ENCODE measurements around the gene PLA2G2C. TPM values are rescaled to one million over a fixed set of nuclear protein-coding genes. Genes with fewer than 3 reads are reported as not detected.

The PLA2G2C gene
- total and polyA plus RNA-seq, 2 of the 13 experiments (the other 11 are each of a cell fraction or from before 2014, with no cell fraction given) = not detected

GRCh38 chr1:20152599-20152930, 33.8 kb downstream of the PLA2G2C start (continued):
- no peak for TF ChIP-seq PRDM15 (CRISPR knock-in tag; IDR thresholded peaks at IDR 0.05)

GRCh38 chr1:20151906-20152598, 34.3 kb downstream of the PLA2G2C start:
- WGBS (ENCODE audit: low lambda C conversion rate) = 54% methylated on average over 6 of the region's 29 CpGs
- Histone ChIP-seq H3K36me3 (replicated peaks in 1 of 2; ENCODE audit: control insufficient read depth in 1 of 2, insufficient read depth in 2 of 2, low read length in 2 of 2) (no peaks in the 10 kb centered on the region), H3K4me3 (replicated peaks in 1 of 3; ENCODE audit: insufficient read depth in 1 of 3, low read depth in 2 of 3, low read length in 3 of 3) (peak overlapping the region in 1 of 3 experiments; percentile 54; a peak in 1 of 6 replicates), H2AFZ (ENCODE audit: low read length) (no peak overlapping the region), H3K4me1 (ENCODE audit: insufficient read depth, low read length) (peaks cover 17% of the 10 kb centered on the region), H3K79me2 (ENCODE audit: insufficient read depth, low read length) (no peaks in the 10 kb centered on the region), H3K9ac (ENCODE audit: insufficient read depth, low read depth, low read length) (0 out of 2 replicates have a peak overlapping the region, but pooled peaks have one; percentile 41), H3K27me3 (ENCODE audit: control insufficient read depth in 1 of 2, insufficient read depth in 2 of 2, low read length in 2 of 2) (peaks cover 0 to 1% of the 10 kb centered on the region in 2 experiments; a peak in 1 of 5 replicates), H3K9me3 (ENCODE audit: low read length) (no peaks in the 10 kb centered on the region), H3K27ac (ENCODE audit: extremely low read length, insufficient read depth, low read length) (no peak overlapping the region), H4K20me1 (ENCODE audit: insufficient read depth, low read length) (no peaks in the 10 kb centered on the region), H3K4me2 (ENCODE audit: low read depth, low read length) (peak overlapping the region; percentile 71)
- peak; percentile 60 for DNase-seq (ENCODE audit: low spot score)
- intact Hi-C loops (cut with micrococcal nuclease; ENCODE audit: unreplicated experiment) (loop anchor here (1.0 kb wide), 2 partner anchors 177 to 234 kb away; no protein-coding TSS in a partner anchor), in situ Hi-C loops (cut with HindIII; ENCODE audit: extremely low pct_ligation_motif_present, low pct_unique_long_range_greater_than_20kb) (loop anchor here (5.0 kb wide), 2 partner anchors 180 to 230 kb away; partner anchors contain the start of gene PLA2G2E)
- BruUV-seq (replicated peaks) = no TSS peak
- CTCF ChIA-PET (ENCODE audit: low intra/inter-chr PET ratio, low total read pairs) = interaction anchor here (0.7 to 3.6 kb wide), 3 partner anchors 177 to 234 kb away, joined by 3 to 30 read pairs (median 15); no protein-coding TSS in a partner anchor
- FAIRE-seq = no peak
- ATAC-seq = peak; percentile 92
- POLR2A ChIA-PET = interaction anchor here (1.3 kb wide), 1 partner anchor 177 kb away, joined by 11 read pairs; no protein-coding TSS in a partner anchor
- TF ChIP-seq SOX6 (IDR thresholded peaks at IDR 0.05) (no peak), SOX6 (CRISPR knock-in tag; IDR thresholded peaks at IDR 0.05) (peak; percentile 29; the same call in 1 of the 2 replicates), HMGXB4 (CRISPR knock-in tag; IDR thresholded peaks at IDR 0.05; ENCODE audit: borderline replicate concordance in 1 of 2, low read depth in 1 of 2) (0 out of 4 replicates have a peak, but pooled peaks of 1 of the 2 experiments have one; percentile 41), ZNF256 (CRISPR knock-in tag; conservative IDR thresholded peaks at IDR 0.05) (no peak), MAF1 (CRISPR knock-in tag; IDR thresholded peaks at IDR 0.05; ENCODE audit: borderline replicate concordance) (0 out of 2 replicates have a peak, but pooled peaks have one; percentile 41), HHEX (CRISPR knock-in tag; IDR thresholded peaks at IDR 0.05) (no peak), ZNF768 (CRISPR knock-in tag; IDR thresholded peaks at IDR 0.05) (peak; percentile 45; the same call in 1 of the 2 replicates), NR2F2 (IDR thresholded peaks at IDR 0.05; ENCODE audit: borderline replicate concordance, low read depth) (no peak), ZBTB20 (CRISPR knock-in tag; IDR thresholded peaks at IDR 0.05; ENCODE audit: borderline replicate concordance, low read depth) (no peak), ZSCAN12 (CRISPR knock-in tag; IDR thresholded peaks at IDR 0.05) (no peak), NCOA1 (CRISPR knock-in tag; IDR thresholded peaks at IDR 0.05) (no peak), TRIM22 (IDR thresholded peaks at IDR 0.05) (no peak), FOXM1 (CRISPR knock-in tag; IDR thresholded peaks at IDR 0.05) (no peak), ZNF598 (CRISPR knock-in tag; IDR thresholded peaks at IDR 0.05; ENCODE audit: borderline replicate concordance) (no peak), ZNF615 (CRISPR knock-in tag; IDR thresholded peaks at IDR 0.05; ENCODE audit: borderline replicate concordance) (no peak)

Data from HepG2 (cell line).